Peyer's patch (tissue), 4 donors: Measurements from ENCODE around the gene MACO1.

ENCODE experiments used
- CTCF ChIP-seq, 6 experiments: fragments of 450-650 bp in 4 of 6; fragments of 200-600 bp in 2 of 6; sonication (generic) in 1 of 6; IDR thresholded peaks; one replicate each; pipeline ENCODE4 v1.5.1; 2017 to 2019; ENCODE audit warnings: antibody characterized with exemption in 6 of 6, mild to moderate bottlenecking in 3 of 6, moderate library complexity in 1 of 6
- POLR2A ChIP-seq, 2 donors: fragments of 450-650 bp; IDR thresholded peaks; one replicate each; pipeline ENCODE4 v1.5.1; 2017; ENCODE audit warnings: antibody characterized with exemption in 2 of 2, mild to moderate bottlenecking in 2 of 2, moderate library complexity in 2 of 2

- no peak for TF ChIP-seq CTCF (IDR thresholded peaks at IDR 0.05)
- no peak for TF ChIP-seq POLR2A (IDR thresholded peaks at IDR 0.05)
These were observed 87.0 kb downstream of the MACO1 start for GRCh38 chr1:25517476-25518394.
